Right lobe of liver (tissue), 4 donors: ENCODE results near the gene MOCS1.

ENCODE experiments used
- POLR2A ChIP-seq: fragments of 450-650 bp; IDR thresholded peaks from one replicate; pipeline ENCODE4 v1.6.1; 2017; ENCODE audit warnings: antibody characterized with exemption, mild to moderate bottlenecking
- TF ChIP-seq, protein P1 (sequence below), 4 donors: fragments of 200-600 bp in 3 of 4; fragments of 450-650 bp in 1 of 4; IDR thresholded peaks; one replicate each; pipeline versions ENCODE4 v1.5.1 to v1.8.0; 2016 to 2022; ENCODE audit warnings: antibody characterized with exemption in 4 of 4, mild to moderate bottlenecking in 2 of 4
- donor health status: DM: no; HTN: no; CAD: no.
- donor health status: DM: no; HTN: no; CAD: no.
- donor health status: DM: no; HTN: yes; CAD: no.

DNA sequence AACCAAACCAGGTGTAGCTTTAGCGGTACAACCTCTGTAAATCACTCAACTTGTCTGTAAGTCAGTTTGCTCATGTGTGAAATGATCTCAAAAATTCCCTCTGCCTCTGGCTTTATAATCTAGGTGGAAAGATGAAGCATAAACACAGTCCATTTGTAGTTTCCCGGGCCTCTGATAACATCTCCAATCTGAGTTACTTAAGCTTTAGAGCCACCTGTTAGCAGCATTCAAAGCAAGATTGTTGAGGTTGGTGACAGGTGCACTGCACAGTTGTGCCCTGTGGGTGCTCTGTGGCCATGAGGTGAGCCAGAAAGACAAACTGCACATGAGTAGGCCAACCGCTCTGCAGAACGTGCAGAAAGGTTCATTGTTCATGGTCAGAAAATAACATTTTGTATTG, 53.7 kb downstream of the MOCS1 start:
- TF ChIP-seq, protein P1, sequence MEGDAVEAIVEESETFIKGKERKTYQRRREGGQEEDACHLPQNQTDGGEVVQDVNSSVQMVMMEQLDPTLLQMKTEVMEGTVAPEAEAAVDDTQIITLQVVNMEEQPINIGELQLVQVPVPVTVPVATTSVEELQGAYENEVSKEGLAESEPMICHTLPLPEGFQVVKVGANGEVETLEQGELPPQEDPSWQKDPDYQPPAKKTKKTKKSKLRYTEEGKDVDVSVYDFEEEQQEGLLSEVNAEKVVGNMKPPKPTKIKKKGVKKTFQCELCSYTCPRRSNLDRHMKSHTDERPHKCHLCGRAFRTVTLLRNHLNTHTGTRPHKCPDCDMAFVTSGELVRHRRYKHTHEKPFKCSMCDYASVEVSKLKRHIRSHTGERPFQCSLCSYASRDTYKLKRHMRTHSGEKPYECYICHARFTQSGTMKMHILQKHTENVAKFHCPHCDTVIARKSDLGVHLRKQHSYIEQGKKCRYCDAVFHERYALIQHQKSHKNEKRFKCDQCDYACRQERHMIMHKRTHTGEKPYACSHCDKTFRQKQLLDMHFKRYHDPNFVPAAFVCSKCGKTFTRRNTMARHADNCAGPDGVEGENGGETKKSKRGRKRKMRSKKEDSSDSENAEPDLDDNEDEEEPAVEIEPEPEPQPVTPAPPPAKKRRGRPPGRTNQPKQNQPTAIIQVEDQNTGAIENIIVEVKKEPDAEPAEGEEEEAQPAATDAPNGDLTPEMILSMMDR (IDR thresholded peaks at IDR 0.05) = no peak
- no peak for TF ChIP-seq POLR2A
